NCI-H146 (cell line): ENCODE measurements around the gene REXO1.

Experiments
- DNase-seq: peaks from one replicate; lab custom pipeline; 2025; lab: John Stamatoyannopoulos, UW

The REXO1 gene

GRCh38 chr19:1861599-1862031 lies 13.3 kb upstream of the REXO1 start:
- DNase-seq: no peak

- no peak for DNase-seq
These were observed 12.7 kb upstream of the REXO1 start for GRCh38 chr19:1860821-1861598.

- no peak for DNase-seq
These were observed 11.9 kb upstream of the REXO1 start for GRCh38 chr19:1860042-1860775.

GRCh38 chr19:1859331-1859781 lies 11.1 kb upstream of the REXO1 start:
- no peak for DNase-seq

GRCh38 chr19:1858412-1859081 lies 10.3 kb upstream of the REXO1 start:
- no peak for DNase-seq

- DNase-seq: no peak
These were observed 9.5 kb upstream of the REXO1 start for GRCh38 chr19:1857648-1858326.

GRCh38 chr19:1856698-1857603 lies 8.7 kb upstream of the REXO1 start:
- no peak for DNase-seq

- no peak for DNase-seq
These were observed 8.0 kb upstream of the REXO1 start for GRCh38 chr19:1856345-1856697.

- no peak for DNase-seq
These were observed 7.6 kb upstream of the REXO1 start for GRCh38 chr19:1855828-1856255.

GRCh38 chr19:1855040-1855827 lies 7.0 kb upstream of the REXO1 start:
- no peak for DNase-seq

GRCh38 chr19:1854542-1855039 lies 6.3 kb upstream of the REXO1 start:
- no peak for DNase-seq

GRCh38 chr19:1854039-1854541 lies 5.8 kb upstream of the REXO1 start:
- DNase-seq: no peak

- DNase-seq: peak; percentile 48
These were observed 5.2 kb upstream of the REXO1 start for GRCh38 chr19:1853295-1854038.

- DNase-seq: no peak
These were observed 4.4 kb upstream of the REXO1 start for GRCh38 chr19:1852581-1853128.

GRCh38 chr19:1851654-1852580 lies 3.6 kb upstream of the REXO1 start:
- peak; percentile 65 for DNase-seq

GRCh38 chr19:1850809-1851653 lies 2.7 kb upstream of the REXO1 start:
- no peak for DNase-seq

GRCh38 chr19:1849886-1850398 lies 1.7 kb upstream of the REXO1 start:
- no peak for DNase-seq
